ENCODE data around the gene USP6NL. TPM values are rescaled to one million over a fixed set of nuclear protein-coding genes. Genes with fewer than 3 reads are reported as not detected.

Gene USP6NL
- total RNA-seq, 1 experiment from 2014 or later: 21.4 TPM

- Mint-ChIP-seq H3K36me3 (peaks cover 10% of the 10 kb centered on the region), H3K27ac (no peak overlapping the region), H3K4me1 (peaks cover 12% of the 10 kb centered on the region), H3K9me3 (no peaks in the 10 kb centered on the region), H3K27me3 (ENCODE audit: low read depth) (no peaks in the 10 kb centered on the region), H3K4me3 (no peak overlapping the region)
- no peak for ATAC-seq
- DNase-seq (ENCODE audit: low spot score): no peak
- ChIA-PET POLR2A (no interaction called here), CTCF (no interaction called here)
- TF ChIP-seq ELF4 (CRISPR knock-in tag; IDR thresholded peaks at IDR 0.05; ENCODE audit: low read depth) (no peak), GABPB1 (CRISPR knock-in tag; IDR thresholded peaks at IDR 0.05) (no peak), KAT7 (CRISPR knock-in tag; IDR thresholded peaks at IDR 0.05; ENCODE audit: borderline replicate concordance) (no peak), E2F4 (CRISPR knock-in tag; IDR thresholded peaks at IDR 0.05; ENCODE audit: borderline replicate concordance, low read depth) (no peak), ZNF416 (CRISPR knock-in tag; IDR thresholded peaks at IDR 0.05) (no peak), ZBTB43 (CRISPR knock-in tag; IDR thresholded peaks at IDR 0.05) (no peak), PRDM15 (CRISPR knock-in tag; IDR thresholded peaks at IDR 0.05) (no peak), SMAD3 (CRISPR knock-in tag; IDR thresholded peaks at IDR 0.05; ENCODE audit: borderline replicate concordance) (no peak), FOXJ3 (CRISPR knock-in tag; IDR thresholded peaks at IDR 0.05; ENCODE audit: borderline replicate concordance) (no peak), RORB (CRISPR knock-in tag; IDR thresholded peaks at IDR 0.05) (no peak), ETV6 (CRISPR knock-in tag; IDR thresholded peaks at IDR 0.05) (no peak)
Observed at GRCh38 chr10:11527691-11528255, 83.7 kb downstream of the USP6NL start.

GRCh38 chr10:11527068-11527467, 84.4 kb downstream of the USP6NL start:
- ChIA-PET CTCF (no interaction called here), POLR2A (no interaction called here)
- DNase-seq (ENCODE audit: low spot score) (no peak), ATAC-seq (no peak)
- H3K4me3 Mint-ChIP-seq: no peak overlapping the region
- H3K9me3 Mint-ChIP-seq: no peaks in the 10 kb centered on the region
- H3K27ac Mint-ChIP-seq: no peak overlapping the region
- no peaks in the 10 kb centered on the region for H3K27me3 Mint-ChIP-seq (ENCODE audit: low read depth)
- peaks cover 12% of the 10 kb centered on the region for H3K4me1 Mint-ChIP-seq
- H3K36me3 Mint-ChIP-seq: peaks cover 10% of the 10 kb centered on the region
- no peak for TF ChIP-seq NR1H2 (CRISPR knock-in tag; IDR thresholded peaks at IDR 0.05)
- TF ChIP-seq NR3C1 (CRISPR knock-in tag; conservative IDR thresholded peaks at IDR 0.05; ENCODE audit: low read depth): no peak
- TF ChIP-seq EMX1 (CRISPR knock-in tag; IDR thresholded peaks at IDR 0.05): no peak
- TF ChIP-seq MAX (CRISPR knock-in tag; IDR thresholded peaks at IDR 0.05): no peak
- no peak for TF ChIP-seq IRF1 (CRISPR knock-in tag; IDR thresholded peaks at IDR 0.05)
- TF ChIP-seq STAT6 (CRISPR knock-in tag; conservative IDR thresholded peaks at IDR 0.05; ENCODE audit: low read depth): no peak
- TF ChIP-seq PRDM15 (CRISPR knock-in tag; IDR thresholded peaks at IDR 0.05): no peak
- no peak for TF ChIP-seq TCF7 (CRISPR knock-in tag; IDR thresholded peaks at IDR 0.05; ENCODE audit: low read depth)
- TF ChIP-seq RORB (CRISPR knock-in tag; IDR thresholded peaks at IDR 0.05): no peak
- no peak for TF ChIP-seq SMAD3 (CRISPR knock-in tag; IDR thresholded peaks at IDR 0.05; ENCODE audit: borderline replicate concordance)
- TF ChIP-seq E2F5 (CRISPR knock-in tag; IDR thresholded peaks at IDR 0.05): no peak
- TF ChIP-seq FOXK1 (CRISPR knock-in tag; IDR thresholded peaks at IDR 0.05): no peak
- no peak for TF ChIP-seq KAT7 (CRISPR knock-in tag; IDR thresholded peaks at IDR 0.05; ENCODE audit: borderline replicate concordance)
- no peak for TF ChIP-seq GABPB1 (CRISPR knock-in tag; IDR thresholded peaks at IDR 0.05)
